ENCODE data around the gene CNNM4.

- no peak for TF ChIP-seq CTCF (conservative IDR thresholded peaks at IDR 0.05; ENCODE audit: low read length)
- TF ChIP-seq EZH2phosphoT487 (IDR thresholded peaks at IDR 0.05; ENCODE audit: borderline replicate concordance): no peak
Observed at GRCh38 chr2:96757477-96757860, 3.2 kb upstream of the CNNM4 start.

All from Loucy (cell line).